Left lobe of liver (tissue), 2 donors: ENCODE measurements around the gene AHCYL1. TPM values are rescaled to one million over a fixed set of nuclear protein-coding genes. Genes with fewer than 3 reads are reported as not detected.
"Not testable (repeated sequence)": the region's sequence is repeated elsewhere in the genome, so short reads cannot be mapped to it uniquely, and the experiment has no call there.

ENCODE experiments used
- ATAC-seq: fragments of 200-7000 bp; cut with Tn5 transposase; one replicate; pipeline ENCODE4 v1.9.1; 2020; ENCODE audit warnings: mild to moderate bottlenecking, moderate library complexity
- DNase-seq: peaks from one replicate; pipeline ENCODE4 v3.0.0-alpha.2; 2020; ENCODE audit warnings: low spot score
- total RNA-seq: library from RNA; stranded (reverse); gene quantifications from one replicate; pipeline ENCODE4 v1.2.1, GENCODE V29; 2021
- donor health status: DM: no; HTN: no; CAD: no; lungs with moderate emphysema.
- donor health status: DM: no; HTN: yes; CAD: no.

AHCYL1 gene
- 59.9 TPM for total RNA-seq

DNA sequence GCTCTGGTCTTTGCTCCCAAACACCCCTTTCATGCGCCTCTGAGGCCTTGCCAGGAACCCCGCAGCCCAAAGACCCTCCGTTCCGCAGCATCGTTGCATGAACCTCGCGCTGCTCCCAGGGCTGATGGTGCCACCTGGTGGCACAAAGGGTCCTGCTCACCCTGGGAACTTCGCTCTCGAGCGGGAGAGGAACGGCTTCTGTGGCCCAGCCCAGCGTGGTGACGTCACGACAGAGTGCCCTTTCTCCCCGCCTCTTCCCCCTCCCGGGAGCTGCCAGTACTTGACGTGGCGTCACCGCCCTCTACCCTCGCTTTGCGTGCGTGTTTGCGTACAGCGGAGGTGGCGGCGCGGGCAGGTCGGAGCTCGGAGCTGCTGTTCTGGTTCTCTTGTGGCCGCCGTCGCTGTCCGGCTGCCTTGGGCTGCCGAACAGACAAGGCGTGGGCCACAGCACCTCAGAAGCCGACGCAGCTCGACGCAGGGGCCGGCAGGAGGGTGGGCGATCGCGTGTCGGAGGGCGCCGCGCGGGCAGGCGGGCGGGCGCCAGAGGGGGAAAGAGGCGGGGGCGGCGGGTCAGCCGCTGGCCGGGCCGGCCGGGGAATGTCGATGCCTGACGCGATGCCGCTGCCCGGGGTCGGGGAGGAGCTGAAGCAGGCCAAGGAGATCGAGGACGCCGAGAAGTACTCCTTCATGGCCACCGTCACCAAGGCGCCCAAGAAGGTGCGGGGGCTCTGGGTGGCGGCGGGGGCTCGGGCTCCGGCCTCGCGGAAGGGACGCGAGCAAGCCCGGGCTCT is at the start of gene AHCYL1:
TSS of gene AHCYL1 (plus strand) at position 310 of the 791 bp plus-strand sequence. CDS start at position 598, 288 bp downstream.
- peak; percentile 91 for ATAC-seq
- DNase-seq = peak; percentile 99

DNA sequence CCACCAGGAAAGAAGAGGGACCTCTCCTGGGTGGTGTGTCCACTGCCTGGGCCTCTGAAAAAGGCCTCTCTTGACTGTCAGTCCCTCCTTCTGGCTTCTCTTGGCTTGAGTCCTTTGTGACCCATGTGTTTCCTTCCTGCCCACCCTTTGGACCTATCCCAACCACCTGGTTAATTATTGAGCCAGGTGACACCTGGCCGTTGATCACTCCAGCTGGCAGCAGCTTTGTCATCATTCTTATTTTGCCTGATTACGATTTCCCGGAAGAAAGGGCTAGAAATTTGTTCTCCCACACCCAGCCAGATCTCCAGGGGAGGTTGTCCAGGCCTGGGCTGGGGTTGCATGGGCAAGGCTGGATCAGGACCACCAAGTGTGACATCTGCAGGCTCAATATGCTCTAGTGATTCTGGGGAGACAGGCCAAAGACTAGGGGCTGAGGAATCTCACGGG is 49.1 kb upstream of the AHCYL1 start:
- peak; percentile 73 for ATAC-seq
- peak; percentile 81 for DNase-seq

DNA sequence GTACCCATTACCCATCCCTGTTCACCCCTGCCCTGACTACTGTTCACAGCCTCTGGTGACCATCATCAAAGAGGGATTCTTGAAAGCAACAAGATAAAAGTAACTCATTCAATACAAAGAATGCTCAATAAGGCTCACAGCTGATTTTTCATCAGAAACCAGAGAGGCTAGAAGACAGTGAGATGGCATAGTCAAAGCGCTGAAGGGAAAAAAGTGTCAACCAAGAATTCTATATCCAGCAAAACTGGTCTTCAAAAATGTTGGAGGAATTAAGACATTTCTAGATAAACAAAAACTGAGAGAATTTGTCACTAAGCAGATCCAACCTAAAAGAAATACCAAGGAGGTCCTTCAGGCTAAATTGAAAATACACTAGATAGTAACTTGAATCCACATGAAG is 46.8 kb upstream of the AHCYL1 start:
- ATAC-seq (no peak), DNase-seq (no peak)

DNA sequence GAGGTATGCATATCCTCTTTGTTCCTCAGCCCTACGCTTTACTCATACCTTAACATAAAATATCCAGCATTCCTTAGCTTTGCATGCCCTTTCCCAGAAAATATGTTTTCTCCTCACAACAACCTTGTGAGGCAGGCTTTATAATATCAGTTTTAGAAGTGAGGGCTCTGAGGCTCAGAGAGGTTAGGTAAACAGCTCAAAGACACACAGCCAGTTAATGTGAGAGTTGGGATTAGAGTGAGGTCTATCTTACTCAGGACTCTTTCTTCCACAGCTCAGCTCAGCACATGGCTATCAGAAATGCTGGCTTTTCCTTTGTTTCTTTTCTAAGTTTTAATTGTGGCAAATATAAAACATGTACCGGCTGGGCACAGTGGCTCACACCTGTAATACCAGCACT is 46.0 kb upstream of the AHCYL1 start:
- DNase-seq = no peak
- ATAC-seq = no peak

DNA sequence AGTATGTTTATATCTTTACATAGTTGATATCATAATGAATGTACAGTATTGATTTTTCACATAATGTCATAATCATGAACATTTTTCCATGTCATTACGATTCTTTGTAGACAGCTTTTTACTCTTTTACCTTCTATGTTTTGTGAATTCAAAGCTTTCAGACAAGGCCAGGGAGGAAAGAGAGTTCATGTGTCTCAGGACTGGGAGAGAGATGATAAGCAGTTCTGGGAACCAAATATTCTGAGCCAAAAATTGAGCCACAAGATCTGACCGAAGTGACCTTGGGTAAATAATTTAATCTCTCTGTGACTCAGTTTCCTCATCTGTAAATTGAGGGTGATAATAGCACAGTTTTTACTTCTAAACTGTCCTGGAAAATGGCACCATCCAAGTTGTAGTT is 42.1 kb upstream of the AHCYL1 start:
- no peak for ATAC-seq
- DNase-seq = no peak

DNA sequence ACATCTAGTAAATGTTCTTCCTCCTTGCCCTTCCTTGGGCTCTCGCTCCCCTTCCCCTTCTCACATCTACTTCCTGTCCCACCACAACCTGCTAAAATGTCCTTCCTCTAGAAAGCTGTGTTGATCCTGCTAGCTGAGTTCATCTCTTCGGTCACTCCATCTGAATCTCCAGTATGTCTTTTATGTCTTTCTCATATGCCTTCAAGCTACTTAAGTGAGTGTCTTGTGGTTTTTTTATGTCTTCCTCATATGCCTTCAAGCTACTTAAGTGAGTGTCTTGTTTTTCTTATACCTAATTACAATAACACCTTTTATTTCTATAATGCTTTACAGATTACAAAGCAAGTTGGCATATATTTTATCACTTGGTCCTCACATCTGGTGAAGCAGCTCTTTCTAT is 40.0 kb upstream of the AHCYL1 start:
- ATAC-seq (no peak), DNase-seq (no peak)

DNA sequence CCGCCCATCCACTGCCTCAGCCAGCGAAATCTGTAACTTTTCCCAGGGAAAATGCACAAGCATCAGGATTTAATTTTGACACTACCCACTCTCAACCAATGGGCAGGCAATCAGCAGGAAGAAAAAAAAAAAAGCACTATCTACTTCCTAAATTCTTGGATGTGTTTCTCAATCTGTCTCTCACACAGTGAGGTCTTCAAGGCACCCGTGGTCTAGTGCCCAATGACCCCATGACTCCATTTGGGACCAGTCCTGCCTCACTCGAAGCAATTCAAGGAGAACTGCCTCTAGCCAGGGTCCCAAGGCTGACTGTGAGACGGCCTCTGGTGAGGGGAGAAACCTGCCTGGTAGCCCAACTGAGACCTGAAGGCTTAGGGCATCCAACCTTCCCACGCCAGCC is 38.1 kb upstream of the AHCYL1 start:
- ATAC-seq (no peak), DNase-seq (no peak)

DNA sequence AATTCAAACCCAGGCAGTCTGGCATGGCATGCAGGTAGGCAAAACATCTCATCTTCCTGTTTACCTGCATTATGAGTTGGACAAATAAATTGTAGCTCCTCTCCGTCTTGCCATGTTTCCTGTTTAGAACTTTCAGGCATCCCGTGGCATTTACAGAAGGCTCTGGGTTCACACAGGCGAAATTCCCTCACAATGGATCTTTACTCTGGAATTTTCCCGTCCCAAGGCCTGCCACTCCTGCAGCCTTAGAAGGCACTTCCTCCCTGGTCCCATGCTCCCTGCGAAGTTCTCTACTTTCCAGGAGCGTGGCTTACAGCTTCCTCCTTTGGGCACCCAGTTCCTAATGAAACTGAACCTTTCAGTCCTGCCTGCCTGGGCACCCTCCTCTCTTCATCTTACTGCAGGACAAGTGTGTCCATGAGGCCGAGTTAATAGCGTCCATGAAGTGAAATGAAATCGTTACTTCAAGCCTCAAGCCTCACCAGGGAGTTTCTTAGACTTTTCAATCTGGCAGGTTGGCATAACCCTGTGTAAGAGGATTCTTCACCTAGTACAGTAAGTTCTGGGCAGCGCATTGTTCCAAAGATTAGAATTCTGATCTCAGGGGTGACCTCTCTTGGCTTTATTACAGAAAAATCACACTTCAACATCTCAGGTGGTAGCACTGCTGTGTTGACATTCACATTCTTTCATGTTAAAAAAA is 36.8 kb upstream of the AHCYL1 start:
- DNase-seq = no peak
- peak; percentile 62 for ATAC-seq

DNA sequence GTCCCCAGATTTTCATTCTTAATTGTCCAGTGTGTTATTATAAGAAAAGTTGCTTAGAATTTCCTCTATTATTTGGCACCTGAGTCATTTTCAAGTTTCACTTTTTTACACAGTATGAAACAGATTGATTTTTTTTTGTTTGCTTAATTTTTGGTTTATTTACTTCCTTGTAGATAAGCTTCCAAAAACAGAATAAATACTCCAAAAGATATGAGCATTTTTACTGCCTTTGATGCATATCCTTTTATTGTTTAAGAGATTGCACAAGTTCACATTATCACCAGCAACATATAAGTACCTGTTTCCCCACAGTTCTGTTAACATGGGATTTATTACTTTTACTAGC is 36.3 kb upstream of the AHCYL1 start:
- ATAC-seq (peak; percentile 26), DNase-seq (no peak)

DNA sequence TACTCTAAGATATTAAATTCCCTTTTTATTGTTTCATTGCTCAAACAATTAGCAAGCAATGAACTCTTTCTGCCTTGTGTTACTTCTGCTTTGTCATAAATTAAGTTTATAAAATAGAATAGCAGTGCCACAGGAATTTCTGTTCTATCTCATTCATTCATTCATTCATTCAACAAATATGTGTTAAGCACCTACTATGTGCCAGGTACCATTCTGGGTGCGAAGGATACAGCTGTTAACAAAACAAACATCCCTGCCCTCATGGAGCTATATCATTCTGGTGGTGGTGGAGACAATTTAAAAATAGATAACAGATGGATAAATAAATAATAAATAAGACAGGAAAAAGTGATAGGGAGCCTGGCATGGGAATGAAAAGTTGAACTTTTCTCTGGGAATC is 34.5 kb upstream of the AHCYL1 start:
- DNase-seq (no peak), ATAC-seq (no peak)

DNA sequence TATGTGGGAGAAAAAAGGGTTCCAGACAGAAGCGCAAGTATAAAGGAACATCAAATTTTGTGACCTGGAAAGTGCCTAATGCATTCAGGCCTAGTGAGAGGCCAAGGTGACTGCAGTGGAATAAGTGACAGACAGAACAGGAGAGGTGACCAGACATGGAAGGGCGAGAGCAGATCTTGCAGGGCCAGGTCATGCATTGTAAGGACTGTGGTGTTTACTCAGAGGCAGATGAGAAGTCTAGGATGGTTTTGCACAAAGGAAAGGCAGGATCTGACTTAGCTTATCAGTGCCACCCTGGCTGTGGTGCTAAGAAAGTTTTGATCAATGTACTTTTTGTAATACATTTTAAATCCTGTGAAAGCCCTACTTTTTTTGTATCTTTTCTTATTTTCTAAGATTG is 34.1 kb upstream of the AHCYL1 start:
- ATAC-seq (no peak), DNase-seq (no peak)

DNA sequence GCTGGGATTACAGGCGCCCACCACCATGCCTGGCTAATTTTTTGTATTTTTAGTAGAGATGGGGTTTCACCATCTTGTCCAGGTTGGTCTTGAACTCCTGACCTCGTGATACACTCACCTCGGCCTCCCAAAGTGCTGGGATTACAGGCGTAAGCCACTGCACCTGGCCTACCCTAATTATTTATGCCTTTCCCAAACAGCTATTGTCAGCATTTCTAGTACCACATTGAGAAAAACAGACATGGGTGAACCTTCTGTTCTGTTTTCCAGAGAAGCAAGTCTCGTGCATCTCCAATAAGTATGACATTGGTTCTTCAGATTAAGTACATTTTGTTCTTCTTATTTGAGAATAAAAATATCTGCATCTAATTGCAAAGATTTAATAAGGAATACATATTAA is 33.1 kb upstream of the AHCYL1 start:
- ATAC-seq, DNase-seq: not testable (repeated sequence)

DNA sequence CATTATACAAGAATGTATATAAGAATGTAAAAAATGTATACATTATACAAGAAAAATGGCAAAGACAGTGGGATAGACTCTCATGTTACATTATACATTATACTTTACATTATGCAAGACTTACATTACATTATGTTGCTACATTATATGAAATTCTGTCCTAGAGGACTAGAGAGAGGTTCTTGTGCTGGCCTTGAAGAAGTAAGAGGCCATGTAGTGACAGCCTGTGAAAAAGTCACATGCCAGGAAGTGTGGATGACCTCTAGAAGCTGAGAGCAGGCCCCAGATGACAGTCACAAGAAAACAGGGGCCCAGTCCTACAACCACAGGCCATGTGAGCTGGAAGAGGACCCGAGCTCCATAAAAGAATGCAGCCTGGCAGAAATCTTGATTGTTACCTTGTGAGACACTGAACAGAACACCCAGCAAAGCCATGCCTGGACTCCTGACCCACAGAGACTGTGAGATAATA is 30.5 kb upstream of the AHCYL1 start:
- DNase-seq (no peak), ATAC-seq (peak; percentile 28)

DNA sequence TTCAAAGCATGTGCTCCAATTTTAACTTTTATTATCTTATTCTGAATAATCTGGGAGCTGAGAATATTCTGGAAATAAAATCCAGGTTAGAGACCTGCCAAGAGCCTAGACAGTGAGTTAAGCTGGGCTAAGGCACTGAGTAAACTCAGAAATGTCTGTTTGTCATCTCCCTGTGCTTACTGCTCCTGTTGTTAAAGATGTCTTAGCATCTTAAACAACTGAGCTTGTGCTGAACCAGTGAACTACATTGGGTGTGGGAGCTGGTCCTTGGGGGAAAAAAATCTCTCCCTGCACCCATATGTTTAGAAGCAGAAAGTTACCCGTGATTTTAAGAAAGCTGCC is 25.0 kb upstream of the AHCYL1 start:
- DNase-seq (no peak), ATAC-seq (peak; percentile 2)

DNA sequence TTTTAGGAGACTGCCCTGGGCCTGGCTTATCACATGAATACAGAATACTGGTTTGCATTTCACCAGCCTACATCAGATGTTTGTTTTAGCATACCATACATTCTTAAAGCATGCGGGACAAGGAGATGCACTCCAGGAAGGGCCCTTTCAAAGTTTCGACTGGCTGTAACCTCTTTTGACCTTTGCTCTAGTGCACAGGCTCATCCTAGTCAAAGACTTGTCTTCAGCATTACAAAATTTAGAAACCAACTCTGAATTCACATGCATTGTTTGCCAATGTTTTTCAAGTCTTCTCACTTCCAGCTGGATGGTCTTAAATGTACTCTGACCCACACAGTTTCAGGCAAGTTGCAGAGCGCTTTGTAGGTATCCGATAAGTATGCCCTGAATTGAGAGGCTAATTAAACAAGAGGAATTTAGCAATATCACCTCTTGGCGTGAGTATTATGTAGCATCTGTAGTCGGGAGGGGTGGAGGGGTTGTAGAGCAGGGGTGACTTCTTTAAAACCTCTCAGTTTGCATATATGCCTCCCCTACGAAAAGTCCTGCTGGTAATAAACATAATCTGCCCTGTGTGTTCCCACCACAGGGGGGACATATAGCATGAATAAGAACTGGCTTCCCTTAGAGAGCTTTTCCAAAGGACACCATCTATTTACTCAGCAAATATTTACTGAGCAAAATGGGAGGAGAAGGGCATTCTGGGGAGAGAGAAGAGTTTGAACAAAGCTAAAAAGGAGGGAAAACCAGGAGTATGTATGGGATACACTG is 24.4 kb upstream of the AHCYL1 start:
- DNase-seq = peak; percentile 67
- peak; percentile 80 for ATAC-seq

DNA sequence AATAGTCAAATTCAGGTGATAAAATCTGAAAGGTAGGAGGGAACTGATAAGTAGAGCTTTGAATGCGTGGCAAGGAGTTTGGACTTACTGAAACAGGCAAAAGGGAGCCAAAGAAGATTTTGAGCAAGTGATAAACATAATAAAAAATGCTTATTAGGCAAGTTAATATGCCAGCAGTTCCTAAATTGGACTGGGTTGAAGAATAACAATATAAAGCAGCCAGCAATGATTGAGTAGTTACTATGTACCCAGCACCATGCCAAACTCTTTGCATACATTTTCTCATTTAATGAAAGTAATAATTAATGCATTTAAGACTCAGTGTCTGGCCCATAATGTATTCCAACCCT is 23.8 kb upstream of the AHCYL1 start:
- peak; percentile 4 for ATAC-seq
- DNase-seq = no peak

DNA sequence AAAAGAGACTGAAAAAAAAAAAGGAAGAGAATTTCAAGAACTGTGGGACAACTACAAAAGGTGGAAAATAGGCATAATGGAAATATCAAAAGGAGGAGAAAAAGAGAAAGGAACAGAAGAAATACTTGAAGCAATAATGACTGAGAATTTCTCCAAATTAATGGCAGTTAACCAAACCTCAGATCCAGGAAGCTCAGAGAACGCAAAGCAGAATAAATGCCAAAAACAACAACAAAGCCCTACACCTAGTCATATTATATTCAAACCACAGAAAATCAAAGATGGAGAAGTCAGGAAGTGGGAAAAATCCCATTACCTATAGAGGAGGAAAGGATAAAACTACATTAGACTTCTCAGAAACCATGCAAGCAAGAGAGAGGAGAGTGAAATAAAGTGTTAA is 20.7 kb upstream of the AHCYL1 start:
- DNase-seq (no peak), ATAC-seq (no peak)

DNA sequence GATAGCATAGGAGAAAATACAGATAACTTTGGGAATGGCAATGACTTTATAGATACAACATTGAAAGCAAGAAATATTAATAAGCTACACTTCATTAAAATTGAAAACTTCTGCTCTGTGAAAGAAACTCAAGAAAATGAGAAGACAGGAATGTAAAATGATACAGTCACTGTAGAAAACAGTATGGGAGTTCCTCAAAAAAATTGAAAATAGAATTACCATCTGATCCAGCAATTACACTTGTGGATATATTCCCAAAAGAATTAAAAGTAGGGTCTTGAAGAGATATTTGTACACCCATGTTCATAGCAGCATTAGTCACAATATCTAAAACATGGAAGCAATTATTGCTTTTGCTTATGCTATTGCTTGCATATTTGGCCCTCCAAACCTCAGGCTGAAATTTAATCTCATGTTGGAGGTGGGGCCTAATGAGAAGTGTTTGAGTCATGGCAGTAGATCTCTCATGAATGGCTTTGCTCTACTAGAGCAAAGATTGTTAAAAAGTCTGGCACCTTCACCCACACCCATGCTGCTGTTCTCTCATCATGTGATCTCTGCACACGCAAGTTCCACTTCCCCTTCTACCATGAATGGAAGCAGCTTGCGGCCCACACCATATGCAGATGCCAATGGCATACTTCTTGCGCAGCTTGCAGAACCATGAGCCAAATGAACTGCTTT is 15.3 kb upstream of the AHCYL1 start:
- DNase-seq = no peak
- no peak for ATAC-seq

DNA sequence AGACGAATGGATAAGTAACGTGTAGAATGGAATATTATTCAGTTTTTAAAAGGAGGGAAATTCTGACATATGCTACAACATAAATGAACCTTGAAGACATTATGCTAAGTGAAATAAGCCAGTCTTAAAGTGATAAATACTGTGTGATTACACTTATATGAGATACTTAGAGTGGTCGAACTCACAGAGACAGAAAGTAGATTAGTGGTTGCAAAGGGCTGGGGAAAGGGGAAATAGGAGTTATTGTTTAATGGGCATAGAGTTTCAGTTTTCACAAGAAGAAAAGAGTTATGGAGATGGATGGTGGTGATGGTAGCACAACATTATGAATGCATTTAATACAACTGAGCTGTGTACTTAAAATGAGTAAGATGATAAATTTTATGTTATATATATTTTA is 14.7 kb upstream of the AHCYL1 start:
- ATAC-seq (no peak), DNase-seq (no peak)

DNA sequence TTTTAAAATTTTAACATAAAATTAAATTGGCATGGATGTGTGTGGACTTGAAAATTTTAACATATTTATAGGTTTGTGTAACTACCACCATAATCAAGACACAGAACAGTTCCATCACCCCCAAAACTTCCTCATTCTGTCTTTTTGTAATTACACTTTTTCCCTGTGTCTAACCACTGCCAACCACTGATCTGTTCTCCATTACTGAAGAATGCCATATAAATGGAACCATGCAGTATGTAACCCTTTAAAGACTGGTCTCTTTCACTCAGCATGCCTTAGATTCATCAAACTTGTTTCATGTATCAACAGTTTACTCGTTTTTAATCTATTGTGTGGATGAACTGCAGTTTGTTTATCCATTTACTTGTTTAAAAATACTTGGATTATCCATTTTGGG is 13.0 kb upstream of the AHCYL1 start:
- ATAC-seq (no peak), DNase-seq (no peak)

DNA sequence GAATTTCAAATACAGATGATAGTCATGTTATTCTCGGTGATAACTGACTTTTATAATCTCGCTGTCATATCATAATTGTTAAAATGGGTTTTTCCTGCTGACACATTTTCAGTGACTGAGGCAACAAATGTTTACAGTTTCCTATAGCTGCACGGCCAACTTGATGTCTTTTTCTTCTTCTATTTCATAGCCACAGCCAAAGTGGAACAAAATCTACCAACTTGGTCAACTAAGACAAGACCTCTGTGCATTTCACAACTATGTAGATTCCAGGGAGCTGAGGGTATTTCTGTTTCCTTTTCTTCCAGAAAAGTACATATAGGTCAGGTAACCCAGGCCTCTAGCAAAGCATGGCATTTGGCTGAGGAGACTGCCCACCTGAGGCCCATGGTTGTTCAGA is 10.4 kb upstream of the AHCYL1 start:
- ATAC-seq = no peak

More for the DNA sequence above, 10.4 kb upstream of the AHCYL1 start:
- no peak for DNase-seq
